ENCODE measurements around the gene COMMD7.
"Not testable (repeated sequence)": the region's sequence is repeated elsewhere in the genome, so short reads cannot be mapped to it uniquely, and the experiment has no call there.

The COMMD7 gene

DNA sequence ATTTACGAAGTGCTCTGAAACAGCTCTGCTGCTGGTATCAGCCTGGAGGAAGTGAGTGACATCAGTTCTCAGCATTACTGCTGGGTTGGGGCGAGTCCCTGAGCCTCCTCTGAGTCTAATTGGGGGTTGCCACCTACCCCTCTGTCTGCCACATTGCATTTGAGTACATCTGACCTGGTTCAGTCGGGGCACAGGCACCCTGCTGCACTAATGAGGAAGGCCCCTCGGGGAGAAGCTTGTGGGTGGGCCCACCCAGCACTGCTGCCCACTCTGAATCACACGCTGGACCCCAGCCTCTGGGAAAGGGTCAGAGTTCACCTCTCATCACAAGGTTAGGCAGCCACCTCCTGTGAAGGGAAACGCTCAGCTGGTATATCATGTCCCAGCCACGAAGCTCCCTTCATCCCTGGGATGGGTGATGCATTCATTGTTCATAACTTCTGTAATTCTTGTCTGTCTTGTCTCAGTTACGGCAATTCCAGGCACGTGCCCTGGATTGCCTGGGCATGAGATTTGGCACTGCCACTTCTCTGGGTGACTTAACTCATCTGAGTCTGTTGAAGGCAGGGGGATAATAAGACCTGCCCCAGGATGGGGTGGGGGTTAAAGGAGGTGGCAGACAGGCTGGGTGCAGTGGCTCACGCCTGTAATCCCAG, 32.2 kb upstream of the COMMD7 start:
- peak overlapping the region; percentile 60 for H3K27ac Mint-ChIP-seq
- no peaks in the 10 kb centered on the region for H3K9me3 Mint-ChIP-seq
- H3K27me3 Mint-ChIP-seq: no peaks in the 10 kb centered on the region
- no peak for DNase-seq
- no peaks in the 10 kb centered on the region for H3K36me3 Mint-ChIP-seq (ENCODE audit: low read depth)
- peak; percentile 53 for ATAC-seq
- H3K4me1 Mint-ChIP-seq: peaks cover 44% of the 10 kb centered on the region
- H3K4me3 Mint-ChIP-seq: no peak overlapping the region

DNA sequence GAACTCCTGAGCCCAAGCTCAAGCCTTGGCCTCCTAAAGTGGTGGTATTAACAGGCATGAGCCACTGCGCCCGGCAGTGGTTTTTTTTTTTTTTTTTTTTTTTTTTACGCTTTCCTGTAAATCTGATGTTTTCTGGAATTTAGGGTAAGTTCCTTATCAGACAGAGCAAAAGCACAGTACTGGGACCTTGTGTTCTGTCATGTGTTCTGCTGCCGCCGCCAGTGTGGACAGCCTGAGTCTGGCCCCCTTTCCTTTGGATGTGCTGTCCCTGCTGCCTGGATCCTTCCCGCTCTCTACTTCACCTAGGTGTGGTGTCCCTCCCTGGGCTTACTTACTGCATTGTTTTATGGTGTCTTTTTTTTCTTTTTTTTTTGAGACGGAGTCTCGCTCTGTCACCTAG, 30.6 kb upstream of the COMMD7 start:
- H3K4me3 Mint-ChIP-seq: no peak overlapping the region
- ATAC-seq (no peak), DNase-seq (no peak)
- no peaks in the 10 kb centered on the region for H3K9me3 Mint-ChIP-seq
- H3K36me3 Mint-ChIP-seq (ENCODE audit: low read depth): no peaks in the 10 kb centered on the region
- no peak overlapping the region for H3K27ac Mint-ChIP-seq
- peaks cover 44% of the 10 kb centered on the region for H3K4me1 Mint-ChIP-seq
- no peaks in the 10 kb centered on the region for H3K27me3 Mint-ChIP-seq

DNA sequence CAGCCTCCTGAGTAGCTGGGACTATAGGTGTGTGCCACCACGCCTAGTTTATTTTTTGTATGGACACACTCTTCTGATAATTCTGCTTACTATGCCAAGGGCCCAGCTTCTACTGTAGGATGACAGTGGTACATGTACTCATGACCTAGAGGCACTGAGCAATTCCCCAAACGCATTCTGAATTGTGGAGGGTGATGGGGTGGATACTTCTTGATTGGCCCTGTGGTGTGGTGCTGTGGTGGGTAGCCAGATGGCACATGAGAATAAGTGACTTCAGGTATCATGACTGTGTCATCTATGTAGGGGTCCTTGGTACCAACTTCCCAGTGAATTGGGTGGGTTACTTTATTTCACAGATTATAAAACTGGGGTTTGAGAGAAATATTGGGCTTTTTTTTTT, 30.0 kb upstream of the COMMD7 start:
- H3K27ac Mint-ChIP-seq: no peak overlapping the region
- peaks cover 42% of the 10 kb centered on the region for H3K4me1 Mint-ChIP-seq
- no peaks in the 10 kb centered on the region for H3K9me3 Mint-ChIP-seq
- ATAC-seq (no peak), DNase-seq (no peak)
- no peak overlapping the region for H3K4me3 Mint-ChIP-seq
- no peaks in the 10 kb centered on the region for H3K27me3 Mint-ChIP-seq
- H3K36me3 Mint-ChIP-seq (ENCODE audit: low read depth): no peaks in the 10 kb centered on the region

DNA sequence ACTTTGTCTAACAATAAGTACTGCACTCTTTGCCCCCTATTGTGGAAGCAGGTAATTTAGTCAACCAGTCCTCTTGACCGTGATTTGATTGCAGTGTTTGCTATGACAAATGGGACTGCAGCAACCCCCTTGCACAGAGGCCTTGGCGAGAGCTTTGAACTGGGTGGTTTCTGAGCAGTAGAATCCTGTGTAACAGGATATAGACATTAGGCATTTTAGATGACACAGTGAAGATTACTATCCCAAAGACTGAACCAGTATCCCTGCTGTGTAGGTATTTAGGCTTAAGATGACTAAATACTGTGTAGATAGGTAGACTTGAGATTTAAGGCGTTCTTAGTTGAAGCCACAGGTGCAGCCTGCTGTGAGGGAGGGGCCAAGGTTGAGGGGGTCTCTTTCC, 28.8 kb upstream of the COMMD7 start:
- peaks cover 35% of the 10 kb centered on the region for H3K4me1 Mint-ChIP-seq
- H3K27ac Mint-ChIP-seq: no peak overlapping the region
- DNase-seq (no peak), ATAC-seq (no peak)
- H3K36me3 Mint-ChIP-seq (ENCODE audit: low read depth): no peaks in the 10 kb centered on the region
- H3K9me3 Mint-ChIP-seq: no peaks in the 10 kb centered on the region
- H3K4me3 Mint-ChIP-seq: no peak overlapping the region
- H3K27me3 Mint-ChIP-seq: no peaks in the 10 kb centered on the region

DNA sequence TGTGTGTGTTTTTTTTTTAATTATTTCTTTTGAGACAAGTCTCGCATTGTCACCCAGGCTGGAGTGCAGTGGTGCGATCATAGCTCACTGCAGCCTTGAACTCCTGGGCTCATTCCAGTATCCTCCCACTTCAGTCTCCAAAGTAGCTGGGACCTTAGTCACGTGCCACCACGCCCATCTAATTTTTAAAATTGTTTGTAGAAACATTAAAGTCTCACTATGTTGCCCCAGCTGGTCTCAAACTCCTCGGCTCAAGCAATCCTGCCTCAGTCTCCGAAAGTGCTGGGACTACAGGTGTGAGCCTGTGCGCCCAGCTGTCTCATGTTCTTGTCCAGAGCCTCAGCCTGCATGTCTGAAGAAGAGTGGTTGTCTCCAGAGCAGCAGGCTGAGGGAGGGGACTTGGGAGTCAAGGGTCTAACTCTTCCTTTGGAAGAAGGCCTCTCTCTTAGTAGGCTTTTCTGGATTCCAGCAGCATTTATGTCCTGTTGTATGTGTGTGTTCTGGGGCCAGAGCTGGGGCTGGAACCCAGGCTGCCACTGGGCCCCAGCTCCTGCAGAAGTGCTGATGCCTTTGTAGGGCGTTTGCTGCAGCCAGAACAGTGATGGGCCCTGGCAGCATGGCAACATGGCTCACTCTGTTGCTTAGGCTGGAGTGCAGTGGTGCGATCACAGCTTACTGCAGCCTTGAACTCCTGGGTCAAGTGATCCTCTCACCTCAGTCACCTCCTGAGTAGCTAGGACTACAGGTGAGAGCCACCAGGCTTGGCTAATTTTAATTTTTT, 24.3 kb upstream of the COMMD7 start:
- no peaks in the 10 kb centered on the region for H3K36me3 Mint-ChIP-seq (ENCODE audit: low read depth)
- H3K27ac Mint-ChIP-seq: no peak overlapping the region
- no peak overlapping the region for H3K4me3 Mint-ChIP-seq
- peaks cover 12% of the 10 kb centered on the region for H3K27me3 Mint-ChIP-seq
- ATAC-seq: no peak
- H3K9me3 Mint-ChIP-seq: no peaks in the 10 kb centered on the region
- peaks cover 18% of the 10 kb centered on the region for H3K4me1 Mint-ChIP-seq
- DNase-seq: no peak

DNA sequence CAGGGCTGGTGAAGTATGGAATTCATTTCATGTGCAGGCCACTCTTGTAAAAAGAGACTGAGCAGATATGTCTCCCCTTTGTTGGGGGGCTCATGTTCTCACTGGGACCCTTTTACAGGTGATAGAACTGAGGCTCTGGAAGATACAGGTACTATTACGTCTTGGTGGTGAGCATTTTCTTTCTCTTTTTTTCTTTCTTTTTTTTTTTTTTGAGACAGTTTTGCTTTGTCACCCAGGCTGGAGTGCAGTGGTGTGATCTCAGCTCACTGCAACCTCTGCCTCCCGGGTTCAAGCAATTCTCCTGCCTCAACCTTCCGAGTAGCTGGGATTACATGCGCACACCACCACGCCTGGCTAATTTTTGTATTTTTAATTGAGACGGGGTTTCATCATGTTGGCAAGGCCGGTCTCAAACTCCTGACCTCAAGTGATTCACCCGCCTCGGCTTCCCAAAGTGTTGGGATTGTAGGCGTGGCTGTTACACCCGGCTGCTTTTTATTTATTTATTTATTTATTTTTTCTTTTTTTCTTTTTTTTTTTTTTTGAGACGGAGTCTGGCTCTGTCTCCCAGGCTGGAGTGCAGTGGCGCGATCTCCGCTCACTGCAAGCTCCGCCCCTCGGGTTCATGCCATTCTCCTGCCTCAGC, 22.1 kb upstream of the COMMD7 start:
- not testable (repeated sequence) for H3K4me1 Mint-ChIP-seq; H3K4me3 Mint-ChIP-seq; ATAC-seq; H3K9me3 Mint-ChIP-seq; DNase-seq; H3K36me3 Mint-ChIP-seq (ENCODE audit: low read depth); H3K27ac Mint-ChIP-seq
- peaks cover 17% of the 10 kb centered on the region for H3K27me3 Mint-ChIP-seq

DNA sequence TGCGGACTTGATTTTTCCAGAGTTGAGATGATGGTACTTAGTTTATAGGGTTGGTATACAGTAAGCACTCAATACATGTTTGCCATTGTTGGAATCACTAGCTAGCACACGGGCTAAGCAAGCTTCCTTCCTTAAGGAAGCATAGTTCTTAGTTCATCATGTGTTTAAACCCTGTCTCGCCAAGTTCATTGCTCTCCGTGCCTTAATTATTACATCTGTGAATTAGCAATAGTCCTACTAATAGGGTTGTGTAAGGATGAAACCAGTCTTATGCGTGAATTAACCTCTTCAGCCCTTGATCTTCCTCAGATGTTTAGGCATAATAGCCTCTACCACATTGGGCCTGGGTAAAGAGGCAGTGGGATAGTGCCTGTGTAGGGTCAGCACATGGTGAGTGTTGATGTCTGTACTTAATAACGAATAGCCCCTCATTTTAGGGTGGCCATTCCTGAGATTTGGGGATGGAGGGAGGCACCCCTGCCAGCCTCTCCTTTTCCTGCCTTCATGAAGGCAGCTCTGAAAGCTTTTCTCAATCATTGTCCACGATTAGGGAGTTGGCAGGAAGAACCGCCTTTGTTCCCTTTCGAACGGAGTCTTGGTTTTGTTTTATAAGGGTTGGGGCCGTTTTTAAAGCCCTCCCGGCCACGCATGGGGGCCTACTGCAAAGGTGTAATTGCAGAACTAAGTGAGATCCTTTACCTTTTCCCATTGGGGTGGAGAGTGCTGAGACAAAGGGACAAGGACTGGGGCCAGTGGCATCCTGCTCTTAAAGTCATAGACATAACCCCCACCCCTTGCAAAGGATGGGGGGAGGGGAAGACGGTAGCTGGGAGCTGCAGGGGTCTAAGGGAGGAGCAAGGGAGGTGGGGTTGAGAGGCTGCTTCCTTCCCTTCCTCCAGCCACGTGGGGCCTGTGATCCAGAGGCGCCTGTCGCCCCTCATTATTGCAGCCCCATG, 21.0 kb upstream of the COMMD7 start:
- no peak for ATAC-seq
- Mint-ChIP-seq H3K36me3 (ENCODE audit: low read depth) (no peaks in the 10 kb centered on the region), H3K27ac (no peak overlapping the region), H3K27me3 (peaks cover 17% of the 10 kb centered on the region), H3K4me1 (peaks cover 6% of the 10 kb centered on the region), H3K4me3 (no peak overlapping the region), H3K9me3 (no peaks in the 10 kb centered on the region)
- DNase-seq: no peak

DNA sequence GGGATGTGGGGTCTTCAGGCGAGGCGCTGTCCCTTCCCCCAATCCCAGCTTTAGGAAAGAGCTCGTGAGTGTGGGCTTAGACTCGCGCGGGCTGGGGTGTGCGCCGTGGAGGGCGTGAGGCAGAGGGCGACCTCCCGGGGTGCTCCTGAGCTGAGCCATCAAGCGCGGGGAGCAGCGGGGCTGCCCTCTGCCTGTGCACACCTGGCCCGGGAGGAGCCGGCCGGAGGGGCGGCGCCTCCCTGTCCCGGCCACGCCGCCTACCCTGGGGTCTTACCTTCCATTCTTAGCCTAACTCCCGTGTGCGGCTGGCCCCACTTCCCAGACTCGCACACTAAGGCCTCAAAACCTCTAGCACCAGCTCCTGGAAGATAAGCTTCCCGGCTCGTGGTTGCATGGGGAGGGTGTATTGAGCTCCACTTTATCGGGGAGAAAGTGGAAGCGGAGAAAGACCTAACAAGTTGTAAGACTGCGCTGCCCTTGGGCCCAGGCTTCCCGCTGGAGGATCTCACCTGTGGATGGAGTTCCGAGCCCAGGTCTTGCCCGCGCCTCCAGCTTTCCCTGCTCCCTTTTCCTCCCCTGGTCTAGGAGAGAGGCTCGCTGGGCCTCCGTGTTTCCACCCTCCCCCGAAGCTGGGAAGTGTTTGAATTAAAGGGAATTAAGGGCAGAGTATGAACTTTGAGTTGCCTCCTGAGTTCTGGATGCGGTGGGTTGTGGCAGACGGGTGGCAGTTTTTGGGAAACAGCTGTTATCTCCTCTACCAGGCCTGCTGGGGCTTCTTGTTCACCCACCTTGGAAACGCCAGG, 20.1 kb upstream of the COMMD7 start:
- Mint-ChIP-seq H3K9me3 (no peaks in the 10 kb centered on the region), H3K27ac (no peak overlapping the region), H3K4me3 (peak overlapping the region; percentile 76), H3K36me3 (ENCODE audit: low read depth) (no peaks in the 10 kb centered on the region), H3K27me3 (peaks cover 17% of the 10 kb centered on the region), H3K4me1 (peaks cover 6% of the 10 kb centered on the region)
- ATAC-seq (no peak), DNase-seq (no peak)

DNA sequence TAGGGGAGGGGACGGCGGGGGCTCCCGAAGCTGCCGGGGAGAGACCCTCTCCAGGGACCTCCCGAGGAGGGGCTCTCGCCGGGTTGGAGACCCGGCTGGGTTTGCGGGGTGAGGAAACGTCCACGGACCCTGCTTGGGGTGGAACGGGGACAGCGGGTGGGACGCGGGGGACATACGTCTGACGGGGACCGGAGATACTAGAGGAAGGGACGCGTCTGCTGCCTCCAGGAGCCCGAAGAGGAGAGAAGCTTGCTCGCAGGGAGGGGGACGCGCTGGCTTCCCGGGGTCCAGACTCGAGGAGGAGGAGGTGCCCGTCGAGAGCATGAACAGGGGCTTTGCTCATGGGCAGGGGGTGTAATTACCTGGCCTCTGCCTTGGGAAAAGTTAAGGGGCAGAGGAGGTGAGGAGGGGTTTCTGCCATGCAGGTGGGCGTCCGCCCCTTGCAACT, 19.5 kb upstream of the COMMD7 start:
- Mint-ChIP-seq H3K27ac (peak overlapping the region; percentile 67), H3K4me1 (peaks cover 6% of the 10 kb centered on the region), H3K27me3 (peaks cover 17% of the 10 kb centered on the region), H3K9me3 (no peaks in the 10 kb centered on the region), H3K36me3 (ENCODE audit: low read depth) (no peaks in the 10 kb centered on the region), H3K4me3 (peak overlapping the region; percentile 76)
- DNase-seq: peak; percentile 18
- peak; percentile 31 for ATAC-seq

DNA sequence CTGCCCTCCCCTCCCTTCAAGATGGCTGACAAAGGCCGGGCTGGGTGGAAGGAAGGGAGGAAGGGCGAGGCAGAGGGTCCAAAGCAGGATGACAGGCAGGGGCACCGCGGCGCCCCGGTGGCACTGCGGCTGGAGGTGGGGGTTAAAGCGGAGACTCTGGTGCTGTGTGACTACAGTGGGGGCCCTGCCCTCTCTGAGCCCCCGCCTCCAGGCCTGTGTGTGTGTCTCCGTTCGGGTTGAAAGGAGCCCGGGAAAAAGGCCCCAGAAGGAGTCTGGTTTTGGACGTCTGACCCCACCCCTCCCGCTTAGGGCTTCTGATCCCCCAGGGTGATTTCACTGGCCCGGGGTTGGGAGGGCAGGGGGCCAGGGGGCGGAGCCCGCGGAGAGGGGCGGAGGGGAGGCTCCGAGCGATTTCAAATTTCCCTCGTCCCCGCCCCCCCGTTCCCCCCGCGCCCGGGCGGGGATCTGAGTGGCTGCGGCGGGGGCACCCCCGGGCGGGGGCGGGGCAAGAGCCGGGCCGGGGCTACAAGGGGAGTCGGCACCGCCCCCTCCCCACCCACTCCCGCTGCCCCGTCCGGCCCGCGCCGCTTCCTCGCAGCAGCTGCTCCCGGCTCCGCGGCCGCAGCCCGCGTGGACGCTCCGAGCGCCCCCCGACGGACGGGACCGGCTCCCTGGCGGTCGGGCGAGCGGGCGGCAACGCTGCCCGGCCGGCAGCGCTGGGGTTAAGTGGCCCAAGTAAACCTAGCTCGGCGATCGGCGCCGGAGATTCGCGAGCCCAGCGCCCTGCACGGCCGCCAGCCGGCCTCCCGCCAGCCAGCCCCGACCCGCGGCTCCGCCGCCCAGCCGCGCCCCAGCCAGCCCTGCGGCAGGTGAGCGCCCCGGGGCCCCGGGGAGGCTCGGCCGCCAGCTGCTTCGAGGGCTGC, 18.8 kb upstream of the COMMD7 start, which contains the start of gene DNMT3B:
TSS of gene DNMT3B (plus strand) at position 555 of the 923 bp plus-strand sequence. CDS start 17,939 bp downstream, outside the sequence.
- peak; percentile 65 for ATAC-seq
- Mint-ChIP-seq H3K9me3 (no peaks in the 10 kb centered on the region), H3K27me3 (peaks cover 17% of the 10 kb centered on the region), H3K36me3 (ENCODE audit: low read depth) (no peaks in the 10 kb centered on the region), H3K4me3 (peak within 1 kb of the TSS; percentile 76), H3K4me1 (peaks cover 6% of the 10 kb centered on the region), H3K27ac (peak within 1 kb of the TSS; percentile 67)
- peak; percentile 78 for DNase-seq

DNA sequence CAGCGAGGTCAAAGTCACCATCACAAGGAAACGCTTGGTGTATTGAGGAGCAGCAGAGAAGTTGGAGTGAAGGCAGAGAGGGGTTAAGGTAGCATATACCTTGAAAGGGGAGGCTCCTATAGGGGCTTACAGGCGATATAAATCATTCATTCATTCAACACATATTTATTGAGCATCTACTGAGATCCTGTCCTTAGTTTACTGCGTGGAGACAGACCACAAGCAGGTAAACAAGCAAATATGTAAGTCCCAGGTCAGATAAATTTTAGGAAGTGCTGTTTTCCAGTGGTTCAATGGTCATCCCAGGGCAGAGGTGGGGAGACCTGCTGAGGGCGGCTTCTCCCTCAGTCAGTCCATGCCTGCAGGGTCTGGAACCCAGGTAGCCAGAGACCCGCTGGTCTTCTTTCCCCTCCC, 18.2 kb upstream of the COMMD7 start:
- no peak for DNase-seq
- Mint-ChIP-seq H3K4me3 (peak overlapping the region; percentile 56), H3K9me3 (no peaks in the 10 kb centered on the region), H3K36me3 (ENCODE audit: low read depth) (no peaks in the 10 kb centered on the region), H3K27me3 (peaks cover 17% of the 10 kb centered on the region), H3K27ac (peak overlapping the region; percentile 49), H3K4me1 (peaks cover 6% of the 10 kb centered on the region)
- peak; percentile 7 for ATAC-seq

DNA sequence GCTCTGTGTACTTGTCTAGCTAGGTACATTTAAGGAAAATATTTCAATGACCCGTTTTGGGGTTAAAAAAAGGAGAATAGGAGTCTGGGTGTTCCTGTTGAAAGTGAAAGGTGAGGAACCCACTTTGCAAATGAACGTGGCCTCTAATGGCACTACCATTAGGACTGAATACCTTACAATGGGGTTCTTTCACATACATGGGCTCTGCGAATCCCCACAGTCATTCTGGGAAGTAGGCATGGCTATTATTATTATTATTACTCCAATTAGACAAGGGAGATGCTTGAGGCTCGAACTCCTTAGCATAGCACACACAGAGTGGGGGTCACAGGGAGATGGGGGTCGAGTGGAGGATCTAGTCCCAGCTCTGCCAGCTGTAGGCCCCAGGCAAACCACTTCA, 12.9 kb upstream of the COMMD7 start:
- DNase-seq (no peak), ATAC-seq (no peak)
- H3K4me1 Mint-ChIP-seq: peaks cover 10% of the 10 kb centered on the region
- no peak overlapping the region for H3K4me3 Mint-ChIP-seq
- H3K27ac Mint-ChIP-seq: no peak overlapping the region
- no peaks in the 10 kb centered on the region for H3K9me3 Mint-ChIP-seq
- peaks cover 3% of the 10 kb centered on the region for H3K27me3 Mint-ChIP-seq
- no peaks in the 10 kb centered on the region for H3K36me3 Mint-ChIP-seq (ENCODE audit: low read depth)

DNA sequence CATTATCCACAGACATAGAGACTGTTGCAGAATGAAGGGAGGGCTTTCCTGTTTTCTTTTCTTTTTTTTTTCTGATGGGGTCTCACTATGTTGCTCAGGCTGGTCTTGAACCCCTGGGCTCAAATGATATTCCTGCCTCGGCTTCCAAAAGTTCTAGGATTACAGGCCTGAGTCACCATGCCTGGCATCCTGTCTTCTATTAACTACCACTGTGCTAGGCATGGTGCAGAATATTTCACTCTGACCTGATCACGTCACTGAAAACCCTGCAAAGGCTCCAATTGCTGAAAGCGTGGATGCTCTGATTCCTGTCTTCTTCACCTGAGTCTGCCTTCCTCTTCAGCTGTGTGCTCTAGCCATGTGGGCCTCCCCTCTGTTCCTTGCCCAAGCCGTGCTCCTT, 10.5 kb upstream of the COMMD7 start:
- H3K36me3 Mint-ChIP-seq (ENCODE audit: low read depth): no peaks in the 10 kb centered on the region
- no peaks in the 10 kb centered on the region for H3K27me3 Mint-ChIP-seq
- no peak for ATAC-seq
- no peak for DNase-seq
- H3K27ac Mint-ChIP-seq: no peak overlapping the region
- no peak overlapping the region for H3K4me3 Mint-ChIP-seq
- H3K4me1 Mint-ChIP-seq: peaks cover 9% of the 10 kb centered on the region
- no peaks in the 10 kb centered on the region for H3K9me3 Mint-ChIP-seq

Data from activated naive CD8-positive, alpha-beta T cell treated with anti-CD3 and anti-CD28 coated beads, Interleukin-2, amount 50 U/mL, for 24 hours (primary cell).